ENCODE results near the gene C2CD4B. TPM values are rescaled to one million over a fixed set of nuclear protein-coding genes. Genes with fewer than 3 reads are reported as not detected.

C2CD4B gene
- total and polyA plus RNA-seq, 2 of the 13 experiments (the other 11 are each of a cell fraction or from before 2014, with no cell fraction given), result not detected

- TF ChIP-seq FUBP1 (CRISPR knock-in tag; IDR thresholded peaks at IDR 0.05; ENCODE audit: borderline replicate concordance), result no peak
Measured at GRCh38 chr15:62208884-62209283, 43.8 kb upstream of the C2CD4B start (continued).

- Histone ChIP-seq H3K4me1 (ENCODE audit: insufficient read depth, low read length) (peaks cover 37% of the 10 kb centered on the region), H3K79me2 (ENCODE audit: insufficient read depth, low read length) (no peaks in the 10 kb centered on the region), H3K9me3 (ENCODE audit: low read length) (peaks cover 6% of the 10 kb centered on the region), H3K4me3 (replicated peaks in 1 of 3; ENCODE audit: insufficient read depth in 1 of 3, low read depth in 2 of 3, low read length in 3 of 3) (no peak overlapping the region), H3K9ac (ENCODE audit: insufficient read depth, low read depth, low read length) (no peak overlapping the region), H3K36me3 (replicated peaks in 1 of 2; ENCODE audit: control insufficient read depth in 1 of 2, insufficient read depth in 2 of 2, low read length in 2 of 2) (no peaks in the 10 kb centered on the region), H3K4me2 (ENCODE audit: low read depth, low read length) (no peak overlapping the region), H2AFZ (ENCODE audit: low read length) (no peak overlapping the region), H3K27ac (ENCODE audit: extremely low read length, insufficient read depth, low read length) (no peak overlapping the region), H4K20me1 (ENCODE audit: insufficient read depth, low read length) (no peaks in the 10 kb centered on the region), H3K27me3 (ENCODE audit: control insufficient read depth in 1 of 2, insufficient read depth in 2 of 2, low read length in 2 of 2) (no peaks in the 10 kb centered on the region)
- no peak for ATAC-seq
- intact Hi-C loops (cut with micrococcal nuclease; ENCODE audit: unreplicated experiment) (no loop called here), in situ Hi-C loops (cut with HindIII; ENCODE audit: extremely low pct_ligation_motif_present, low pct_unique_long_range_greater_than_20kb) (no loop called here)
- no peak for FAIRE-seq
- no peak for DNase-seq (ENCODE audit: low spot score)
- BruUV-seq (replicated peaks), result no TSS peak
- no peak for TF ChIP-seq ZNF883 (CRISPR knock-in tag; IDR thresholded peaks at IDR 0.05; ENCODE audit: not compliant biosample characterization)
- TF ChIP-seq CEBPB (IDR thresholded peaks at IDR 0.05; ENCODE audit: borderline replicate concordance, low read depth, low read length), result peak; percentile 69; the same call in 1 of the 2 replicates
- TF ChIP-seq CEBPG (CRISPR knock-in tag; IDR thresholded peaks at IDR 0.05), result 0 out of 2 replicates have a peak, but pooled peaks have one; percentile 20
- CTCF ChIA-PET (ENCODE audit: low intra/inter-chr PET ratio, low total read pairs), result no interaction called here
- WGBS (ENCODE audit: low lambda C conversion rate), result 36% methylated on average over 9 of the region's 9 CpGs
- POLR2A ChIA-PET, result no interaction called here
Measured at GRCh38 chr15:62208367-62208766, 43.3 kb upstream of the C2CD4B start.

GRCh38 chr15:62190675-62191074 lies 25.6 kb upstream of the C2CD4B start:
- ATAC-seq, result no peak
- Histone ChIP-seq H3K27ac (ENCODE audit: extremely low read length, insufficient read depth, low read length) (no peak overlapping the region), H3K4me1 (ENCODE audit: insufficient read depth, low read length) (no peaks in the 10 kb centered on the region), H3K9me3 (ENCODE audit: low read length) (no peaks in the 10 kb centered on the region), H3K4me2 (ENCODE audit: low read depth, low read length) (no peak overlapping the region), H2AFZ (ENCODE audit: low read length) (no peak overlapping the region), H3K27me3 (ENCODE audit: control insufficient read depth in 1 of 2, insufficient read depth in 2 of 2, low read length in 2 of 2) (peaks cover 0 to 12% of the 10 kb centered on the region in 2 experiments; a peak in 1 of 5 replicates), H3K4me3 (replicated peaks in 1 of 3; ENCODE audit: insufficient read depth in 1 of 3, low read depth in 2 of 3, low read length in 3 of 3) (no peak overlapping the region), H3K9ac (ENCODE audit: insufficient read depth, low read depth, low read length) (no peak overlapping the region), H3K36me3 (replicated peaks in 1 of 2; ENCODE audit: control insufficient read depth in 1 of 2, insufficient read depth in 2 of 2, low read length in 2 of 2) (no peaks in the 10 kb centered on the region), H3K79me2 (ENCODE audit: insufficient read depth, low read length) (no peaks in the 10 kb centered on the region), H4K20me1 (ENCODE audit: insufficient read depth, low read length) (no peaks in the 10 kb centered on the region)
- TF ChIP-seq CBX5 (CRISPR knock-in tag; IDR thresholded peaks at IDR 0.05; ENCODE audit: borderline replicate concordance) (no peak), ZNF546 (CRISPR knock-in tag; conservative IDR thresholded peaks at IDR 0.05) (no peak), GABPB1 (CRISPR knock-in tag; IDR thresholded peaks at IDR 0.05) (no peak), SAFB2 (CRISPR knock-in tag; IDR thresholded peaks at IDR 0.05; ENCODE audit: borderline replicate concordance, low read depth) (no peak), BCLAF1 (IDR thresholded peaks at IDR 0.05) (no peak)
- CTCF ChIA-PET (ENCODE audit: low intra/inter-chr PET ratio, low total read pairs), result no interaction called here
- 26% methylated on average over 2 of the region's 2 CpGs for WGBS (ENCODE audit: low lambda C conversion rate)
- in situ Hi-C loops (cut with HindIII; ENCODE audit: extremely low pct_ligation_motif_present, low pct_unique_long_range_greater_than_20kb), result no loop called here
- POLR2A ChIA-PET, result no interaction called here
- no peak for DNase-seq (ENCODE audit: low spot score)
- no TSS peak for BruUV-seq (replicated peaks)
- FAIRE-seq, result no peak
- intact Hi-C loops (cut with micrococcal nuclease; ENCODE audit: unreplicated experiment), result no loop called here
